Measurements from ENCODE around the gene CEP55.

DNA sequence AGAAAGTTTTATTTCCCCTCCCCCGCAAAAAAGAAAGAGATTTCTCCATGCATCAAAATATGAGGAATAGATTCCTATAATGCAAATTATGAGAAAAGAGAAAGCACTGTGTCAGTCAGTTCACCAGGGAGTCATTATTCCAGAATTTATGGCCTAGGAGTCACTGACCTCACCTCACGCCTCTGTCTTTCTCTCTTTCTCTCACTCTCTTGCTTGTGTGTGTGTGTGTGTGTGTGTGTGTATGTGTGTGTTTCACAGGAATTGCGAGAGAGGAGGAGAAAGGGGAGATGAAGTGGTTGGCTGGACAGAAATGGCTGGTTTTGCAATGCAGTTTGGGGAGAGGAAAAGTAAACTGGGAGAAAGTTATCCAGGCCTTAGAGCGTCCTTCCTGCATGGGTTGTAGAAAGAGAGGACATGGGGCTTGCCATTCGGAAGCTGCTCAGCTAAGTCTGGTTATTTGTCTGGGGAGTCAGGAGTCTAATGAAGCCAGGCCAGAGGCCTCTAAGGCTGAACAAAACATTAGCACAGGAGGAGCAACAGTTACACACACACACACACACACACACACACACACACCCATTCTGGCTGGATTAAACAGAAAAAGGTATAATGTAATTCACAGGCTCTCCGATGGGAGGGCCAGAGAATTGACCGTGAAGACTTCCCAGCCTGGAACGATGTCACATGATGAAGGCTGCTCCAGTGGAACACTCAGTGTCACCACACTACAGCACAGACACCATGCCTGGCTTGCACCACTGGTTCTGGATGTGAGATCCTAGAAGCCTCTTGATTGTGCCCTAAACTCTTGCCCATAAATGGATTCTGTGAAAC lies 57.3 kb downstream of the CEP55 start:
- TF ChIP-seq GATA2 (IDR thresholded peaks at IDR 0.05; ENCODE audit: low read depth, low read length) (no peak), GATA3 (IDR thresholded peaks at IDR 0.05; ENCODE audit: low read depth, low read length) (no peak)

Measured in SH-SY5Y (cell line).